Fibroblast of lung (primary cell): ENCODE results near the gene CDKN2B. TPM values are rescaled to one million over a fixed set of nuclear protein-coding genes. Genes with fewer than 3 reads are reported as not detected.

Source experiments
- DNase-seq, 2 donors: peaks; one replicate each; pipeline versions ENCODE4 v3.0.0 to v3.0.0-alpha.2; 2010; ENCODE audit warnings: low read depth in 2 of 2
- H2AFZ ChIP-seq: 2 replicates; pipeline ENCODE4 v1.5.1; 2012; ENCODE audit warnings: low read length, control low read depth, inconsistent platforms
- H3K27ac ChIP-seq: 2 replicates; pipeline ENCODE4 v1.5.1; 2011; ENCODE audit warnings: low read length, control low read depth; ENCODE audit not compliant: insufficient read depth
- H3K27me3 ChIP-seq: 2 replicates; pipeline ENCODE4 v1.5.1; 2011; ENCODE audit warnings: mild to moderate bottlenecking, low read length; ENCODE audit not compliant: control insufficient read depth, insufficient read depth
- H3K36me3 ChIP-seq: 2 replicates; pipeline ENCODE4 v1.5.1; 2011; ENCODE audit warnings: low read length; ENCODE audit not compliant: control insufficient read depth, insufficient read depth
- H3K4me1 ChIP-seq: 2 replicates; pipeline ENCODE4 v1.5.1; 2011; ENCODE audit warnings: low read length; ENCODE audit not compliant: control insufficient read depth, insufficient read depth; ENCODE audit errors: extremely low read depth
- H3K4me2 ChIP-seq: 2 replicates; pipeline ENCODE4 v1.5.1; 2011; ENCODE audit warnings: low read length, control low read depth; ENCODE audit not compliant: insufficient read depth; ENCODE audit errors: extremely low read depth
- H3K4me3 ChIP-seq, 4 experiments: fragments of 200-600 bp in 1 of 4; sonication (generic) in 1 of 4; replicated peaks in 1 of 4; 2 replicates each; pipeline ENCODE4 v1.5.1; 2011 to 2016; ENCODE audit warnings: low read length in 4 of 4, low read depth in 3 of 4, mild to moderate bottlenecking in 3 of 4, control low read depth in 2 of 4, inconsistent platforms in 1 of 4, mixed read lengths in 1 of 4; ENCODE audit not compliant: insufficient read depth in 1 of 4; ENCODE audit errors: control extremely low read depth in 1 of 4
- H3K79me2 ChIP-seq: 2 replicates; pipeline ENCODE4 v1.5.1; 2012; ENCODE audit warnings: mild to moderate bottlenecking, low read length, inconsistent platforms; ENCODE audit not compliant: control insufficient read depth, insufficient read depth
- H3K9ac ChIP-seq: 2 replicates; pipeline ENCODE4 v1.5.1; 2011; ENCODE audit warnings: mild to moderate bottlenecking, low read length, control low read depth; ENCODE audit not compliant: insufficient read depth
- H3K9me3 ChIP-seq: 2 replicates; pipeline ENCODE4 v1.5.1; 2012; ENCODE audit warnings: low read depth, low read length; ENCODE audit not compliant: control insufficient read depth, insufficient read depth
- H4K20me1 ChIP-seq: 2 replicates; pipeline ENCODE4 v1.5.1; 2011; ENCODE audit warnings: low read length; ENCODE audit not compliant: control insufficient read depth, insufficient read depth; ENCODE audit errors: extremely low read depth
- CTCF ChIP-seq, 2 donors: IDR thresholded peaks in 1 of 2; conservative IDR thresholded peaks in 1 of 2; 1 replicate in 1 of 2; 2 replicates in 1 of 2; pipeline ENCODE4 v1.5.1; 2011 to 2012; ENCODE audit warnings: low read length in 2 of 2, control low read depth in 1 of 2, inconsistent platforms in 1 of 2, low read depth in 1 of 2, mild to moderate bottlenecking in 1 of 2
- EZH2 ChIP-seq: IDR thresholded peaks from 2 replicates; pipeline ENCODE4 v1.5.1; 2012; ENCODE audit warnings: low read length, control low read depth, mild to moderate bottlenecking; ENCODE audit errors: missing control alignments
- polyA plus RNA-seq, 2 donors: library from polyadenylated mRNA; depleted of rRNA in 1 of 2; stranded (reverse) in 1 of 2; unstranded in 1 of 2; fragments of >200 nt; gene quantifications; 2 replicates each; pipeline ENCODE4 v1.2.1, GENCODE V29; 2011 to 2012; ENCODE audit warnings: missing spikeins in 1 of 2
- total RNA-seq: library from RNA; depleted of rRNA; stranded (reverse); fragments of >200 nt; gene quantifications from 2 replicates; pipeline ENCODE4 v1.2.1, GENCODE V29; 2014

The CDKN2B gene
- total and polyA plus RNA-seq, 2 donors (not counting 1 experiment from before 2014, with no cell fraction given), result 22.6 to 44.9 TPM

- H3K9me3 ChIP-seq, result no peaks in the 10 kb centered on the region
- H3K4me2 ChIP-seq, result peak within 1 kb of the TSS; percentile 90
- DNase-seq, result peak in 1 of 2 donors; percentile 62
- no peaks in the 10 kb centered on the region for H3K27me3 ChIP-seq
- H3K9ac ChIP-seq, result peak within 1 kb of the TSS; percentile 96
- peak within 1 kb of the TSS; percentile 98 for H3K27ac ChIP-seq
- H4K20me1 ChIP-seq, result no peaks in the 10 kb centered on the region
- peaks cover 33% of the 10 kb centered on the region for H3K79me2 ChIP-seq
- TF ChIP-seq EZH2 (no peak), CTCF (conservative IDR thresholded peaks at IDR 0.05 in 1 of 2, IDR thresholded peaks at IDR 0.05 in 1 of 2; ENCODE audit: low read depth in 1 of 2, low read length in 2 of 2) (no peak)
- H3K4me1 ChIP-seq, result peaks cover 4% of the 10 kb centered on the region
- peak within 1 kb of the TSS; percentile 96 for H2AFZ ChIP-seq
- peak within 1 kb of the TSS; percentile 79 to 98 (median 90) for H3K4me3 ChIP-seq
- no peaks in the 10 kb centered on the region for H3K36me3 ChIP-seq
These were observed 15.1 kb downstream of the CDKN2B start, which contains the start of gene CDKN2A for GRCh38 chr9:21993893-21994555. TSS of gene CDKN2A (minus strand) at chr9:21994392.

- no peak overlapping the region for H3K27ac ChIP-seq
- H3K4me2 ChIP-seq, result peak overlapping the region; percentile 89
- H3K4me3 ChIP-seq, result peak overlapping the region; percentile 59 to 83 (median 76)
- peaks cover 33% of the 10 kb centered on the region for H3K79me2 ChIP-seq
- H3K27me3 ChIP-seq, result no peaks in the 10 kb centered on the region
- no peak for DNase-seq
- H3K4me1 ChIP-seq, result peaks cover 4% of the 10 kb centered on the region
- no peak overlapping the region for H3K9ac ChIP-seq
- no peak overlapping the region for H2AFZ ChIP-seq
- H4K20me1 ChIP-seq, result no peaks in the 10 kb centered on the region
- TF ChIP-seq EZH2 (no peak), CTCF (conservative IDR thresholded peaks at IDR 0.05 in 1 of 2, IDR thresholded peaks at IDR 0.05 in 1 of 2; ENCODE audit: low read depth in 1 of 2, low read length in 2 of 2) (no peak)
- no peaks in the 10 kb centered on the region for H3K9me3 ChIP-seq
- no peaks in the 10 kb centered on the region for H3K36me3 ChIP-seq
These were observed 16.1 kb downstream of the CDKN2B start for GRCh38 chr9:21993007-21993406.

- no peak overlapping the region for H3K9ac ChIP-seq
- H3K36me3 ChIP-seq, result no peaks in the 10 kb centered on the region
- H3K79me2 ChIP-seq, result peaks cover 25% of the 10 kb centered on the region
- H3K27me3 ChIP-seq, result no peaks in the 10 kb centered on the region
- peak overlapping the region; percentile 44 for H3K4me2 ChIP-seq
- DNase-seq, result no peak
- H2AFZ ChIP-seq, result no peak overlapping the region
- no peaks in the 10 kb centered on the region for H4K20me1 ChIP-seq
- no peak for TF ChIP-seq EZH2
- TF ChIP-seq CTCF (conservative IDR thresholded peaks at IDR 0.05 in 1 of 2, IDR thresholded peaks at IDR 0.05 in 1 of 2; ENCODE audit: low read depth in 1 of 2, low read length in 2 of 2), result no peak
- peak overlapping the region in 3 of 4 experiments; percentile 21 to 29 (median 27) for H3K4me3 ChIP-seq
- peak overlapping the region; percentile 21 for H3K27ac ChIP-seq
- peaks cover 4% of the 10 kb centered on the region for H3K4me1 ChIP-seq
- H3K9me3 ChIP-seq, result no peaks in the 10 kb centered on the region
These were observed 17.8 kb downstream of the CDKN2B start for GRCh38 chr9:21991072-21991959.
